Upper lobe of right lung (tissue), 1 donor: Measurements from ENCODE around the gene PCSK5. TPM values are rescaled to one million over a fixed set of nuclear protein-coding genes. Genes with fewer than 3 reads are reported as not detected.
"Not testable (repeated sequence)": the region's sequence is repeated elsewhere in the genome, so short reads cannot be mapped to it uniquely, and the experiment has no call there.

Experiments
- ATAC-seq: fragments of 200-7000 bp; cut with Tn5 transposase; one replicate; pipeline ENCODE4 v1.9.1; 2020; ENCODE audit warnings: mild to moderate bottlenecking, moderate library complexity
- DNase-seq: peaks from one replicate; pipeline ENCODE4 v3.0.0-alpha.2; 2020
- H3K27ac ChIP-seq: fragments of 200-600 bp; one replicate; pipeline ENCODE4 v1.8.0; 2022
- H3K27me3 ChIP-seq: fragments of 200-600 bp; one replicate; pipeline ENCODE4 v1.8.0; 2022; ENCODE audit warnings: mild to moderate bottlenecking
- H3K36me3 ChIP-seq: fragments of 200-600 bp; one replicate; pipeline ENCODE4 v1.8.0; 2022
- H3K4me1 ChIP-seq: fragments of 200-600 bp; one replicate; pipeline ENCODE4 v1.8.0; 2022
- H3K4me3 ChIP-seq: fragments of 200-600 bp; one replicate; pipeline ENCODE4 v1.8.0; 2022; ENCODE audit warnings: mild to moderate bottlenecking
- H3K9me3 ChIP-seq: fragments of 200-600 bp; one replicate; pipeline ENCODE4 v1.8.0; 2022
- CTCF ChIP-seq: fragments of 200-600 bp; IDR thresholded peaks from one replicate; pipeline ENCODE4 v1.8.0; 2022; ENCODE audit warnings: antibody characterized with exemption
- intact Hi-C: fragments of 100-400 bp; cut with DNase I; formaldehyde crosslinking; loops from one replicate; pipeline ENCODE4 v1.11.0; 2022
- total RNA-seq: library from RNA; stranded (reverse); fragmentation: NEBNext Ultra II Directional; extraction: Animal tissue kit (Norgen Biotek cat#: 25700); gene quantifications from one replicate; pipeline ENCODE4 v1.2.1, GENCODE V29; 2021
- donor health status: DM: no; HTN: yes; CAD: no; lungs with severe emphysema.

PCSK5 gene
- total RNA-seq, 1 donor from 2014 or later: 18.1 TPM

GRCh38 chr9:76297721-76298239 lies 407.3 kb downstream of the PCSK5 start:
- TF ChIP-seq CTCF: no peak
- no peaks in the 10 kb centered on the region for H3K9me3 ChIP-seq
- no peak overlapping the region for H3K4me3 ChIP-seq
- H3K4me1 ChIP-seq: peaks cover 9% of the 10 kb centered on the region
- no peaks in the 10 kb centered on the region for H3K36me3 ChIP-seq
- H3K27me3 ChIP-seq: no peaks in the 10 kb centered on the region
- ATAC-seq (peak; percentile 69), DNase-seq (no peak)
- intact Hi-C loops: no loop called here
- H3K27ac ChIP-seq: no peak overlapping the region

- Histone ChIP-seq H3K4me3 (no peak overlapping the region), H3K27ac (no peak overlapping the region), H3K9me3 (no peaks in the 10 kb centered on the region), H3K27me3 (no peaks in the 10 kb centered on the region), H3K36me3 (no peaks in the 10 kb centered on the region), H3K4me1 (peaks cover 9% of the 10 kb centered on the region)
- intact Hi-C loops: no loop called here
- DNase-seq (no peak), ATAC-seq (no peak)
- no peak for TF ChIP-seq CTCF
These were observed 408.2 kb downstream of the PCSK5 start for GRCh38 chr9:76298521-76299144.

GRCh38 chr9:76302543-76302942 lies 412.1 kb downstream of the PCSK5 start:
- Histone ChIP-seq H3K27me3 (no peaks in the 10 kb centered on the region), H3K27ac (no peak overlapping the region), H3K4me1 (peaks cover 5% of the 10 kb centered on the region), H3K36me3 (no peaks in the 10 kb centered on the region), H3K9me3 (no peaks in the 10 kb centered on the region), H3K4me3 (no peak overlapping the region)
- DNase-seq (no peak), ATAC-seq (no peak)
- TF ChIP-seq CTCF: no peak
- intact Hi-C loops: no loop called here

- TF ChIP-seq CTCF: peak; percentile 72
- DNase-seq (no peak), ATAC-seq (peak; percentile 84)
- Histone ChIP-seq H3K4me3 (no peak overlapping the region), H3K27ac (no peak overlapping the region), H3K9me3 (no peaks in the 10 kb centered on the region), H3K27me3 (no peaks in the 10 kb centered on the region), H3K36me3 (no peaks in the 10 kb centered on the region), H3K4me1 (peaks cover 5% of the 10 kb centered on the region)
- intact Hi-C loops: no loop called here
These were observed 412.6 kb downstream of the PCSK5 start for GRCh38 chr9:76302947-76303550.

GRCh38 chr9:76307047-76307446 lies 416.6 kb downstream of the PCSK5 start:
- H3K27me3 ChIP-seq, H3K9me3 ChIP-seq, ATAC-seq, H3K4me1 ChIP-seq, H3K27ac ChIP-seq, H3K4me3 ChIP-seq, intact Hi-C loops, DNase-seq, H3K36me3 ChIP-seq: not testable (repeated sequence)

GRCh38 chr9:76310577-76310976 lies 420.1 kb downstream of the PCSK5 start:
- TF ChIP-seq CTCF: no peak
- no peaks in the 10 kb centered on the region for H3K9me3 ChIP-seq
- no peak for DNase-seq
- no peak overlapping the region for H3K27ac ChIP-seq
- H3K4me1 ChIP-seq: no peaks in the 10 kb centered on the region
- no peak overlapping the region for H3K4me3 ChIP-seq
- no peaks in the 10 kb centered on the region for H3K27me3 ChIP-seq
- intact Hi-C loops: no loop called here
- H3K36me3 ChIP-seq: no peaks in the 10 kb centered on the region
- ATAC-seq: no peak
